ENCODE data around the gene HOXA4.

GRCh38 chr7:27144781-27145164 is 14.2 kb upstream of the HOXA4 start:
- TF ChIP-seq CTCF (IDR thresholded peaks at IDR 0.05; ENCODE audit: low read depth, low read length, poor library complexity, severe bottlenecking) = no peak
- TF ChIP-seq EZH2phosphoT487 (IDR thresholded peaks at IDR 0.05; ENCODE audit: borderline replicate concordance, low read length) = no peak

All from DOHH2 (cell line).